Measurements from ENCODE around the gene VPS33B. TPM values are rescaled to one million over a fixed set of nuclear protein-coding genes. Genes with fewer than 3 reads are reported as not detected.
A peak's percentile ranks its signal among the peaks of the same experiment; 100 is the strongest.

The VPS33B gene
- total and polyA plus RNA-seq, 2 of the 8 experiments (the other 6 are each of a cell fraction or from before 2014, with no cell fraction given), result 11.8 to 17.3 TPM

DNA sequence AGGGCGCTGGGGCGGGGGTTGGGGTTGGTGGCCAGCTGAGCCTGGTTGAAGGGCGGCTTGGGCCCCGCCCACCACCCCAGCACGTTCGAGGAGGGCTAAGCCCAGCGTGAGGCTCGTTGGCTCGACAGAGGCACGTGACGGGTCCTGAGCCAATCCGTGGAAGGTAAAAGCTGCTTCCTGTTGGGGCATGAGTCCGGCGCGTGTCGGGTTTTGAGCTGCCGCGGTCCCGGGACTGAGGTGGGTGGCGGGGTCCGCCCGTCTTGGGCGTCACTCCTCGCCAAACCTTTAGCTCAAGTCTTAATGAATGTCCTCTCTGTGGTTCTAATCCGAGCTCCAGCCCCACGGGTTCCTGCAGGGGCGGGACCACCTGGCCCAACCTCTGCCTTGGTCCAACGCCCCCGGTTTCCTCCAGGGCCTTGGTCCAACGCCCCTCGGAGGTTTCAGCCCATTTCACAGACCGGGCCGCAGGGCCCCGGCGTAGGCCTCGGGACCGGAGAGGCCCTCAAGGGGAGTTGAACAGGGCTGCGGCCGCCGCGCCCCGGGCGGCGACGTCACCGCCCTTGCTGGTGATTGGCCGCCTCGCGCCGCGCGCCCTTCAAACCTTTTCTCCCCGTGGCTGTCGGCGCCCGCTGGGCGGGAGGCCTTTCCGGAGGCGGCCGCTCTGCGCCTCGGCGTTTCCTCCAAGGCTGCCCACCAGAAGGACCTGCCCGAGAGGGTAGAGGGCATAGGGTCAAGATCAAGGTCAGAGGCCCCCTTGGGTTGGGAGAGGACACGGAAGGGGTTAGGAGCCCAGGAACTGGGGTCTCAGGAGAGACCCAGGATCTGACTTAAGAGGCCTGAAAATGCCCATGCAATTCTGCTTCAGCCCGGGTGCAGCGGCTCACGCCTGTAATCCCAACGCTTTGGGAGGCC is 67.4 kb downstream of the VPS33B start, which contains the start of gene RCCD1:
Gene RCCD1 (plus strand): TSS at position 173 of the 912 bp plus-strand sequence. CDS start 1,851 bp downstream, outside the sequence.
- H4K8ac ChIP-seq (ENCODE audit: extremely low read depth, insufficient read depth, low read length), result peak within 1 kb of the TSS; percentile 75
- no peak within 1 kb of the TSS for H3K14ac ChIP-seq (ENCODE audit: insufficient read length)
- peak within 1 kb of the TSS; percentile 91 for H4K91ac ChIP-seq (replicated peaks; ENCODE audit: insufficient read length, low read length)
- H2BK120ac ChIP-seq (replicated peaks; ENCODE audit: low read depth, low read length), result no peak within 1 kb of the TSS
- peak; percentile 85 to 92 for DNase-seq (ENCODE audit: low read depth in 1 of 2, low spot score in 2 of 2)
- no peak within 1 kb of the TSS for H2AK5ac ChIP-seq (ENCODE audit: low read depth, low read length)
- no peak within 1 kb of the TSS for H2BK20ac ChIP-seq (ENCODE audit: low read length)
- peak within 1 kb of the TSS; percentile 89 for H3K4ac ChIP-seq (replicated peaks; ENCODE audit: insufficient read length, low read depth, low read length)
- H3K36me3 ChIP-seq (ENCODE audit: control insufficient read depth in 2 of 4, insufficient read depth in 4 of 4, low read length in 3 of 4), result peaks cover 2 to 29% (median 20%) of the 10 kb centered on the region in 4 experiments; a peak in 6 of 8 replicates
- peak within 1 kb of the TSS; percentile 91 for H4K5ac ChIP-seq (ENCODE audit: insufficient read length, low read depth, low read length)
- peak within 1 kb of the TSS in 3 of 4 experiments; percentile 59 to 88 (median 87); a peak in 5 of 7 replicates for H3K9ac ChIP-seq (replicated peaks in 1 of 4; ENCODE audit: extremely low read depth in 1 of 4, low read depth in 3 of 4, low read length in 3 of 4)
- peaks cover 3% of the 10 kb centered on the region; the same call in 1 of the 2 replicates for H3K79me1 ChIP-seq (ENCODE audit: low read depth, low read length)
- no peak within 1 kb of the TSS for H2BK12ac ChIP-seq (ENCODE audit: low read depth, low read length)
- H3K27me3 ChIP-seq (replicated peaks in 1 of 4; ENCODE audit: control insufficient read depth in 3 of 4, extremely low read depth in 1 of 4, insufficient read depth in 3 of 4, low read length in 3 of 4), result no peaks in the 10 kb centered on the region
- peak within 1 kb of the TSS; percentile 34; the same call in 1 of the 2 replicates for H2AFZ ChIP-seq (ENCODE audit: low read length)
- no peak within 1 kb of the TSS for H3K23ac ChIP-seq (ENCODE audit: insufficient read length)
- no peaks in the 10 kb centered on the region for H3K9me3 ChIP-seq (ENCODE audit: insufficient read depth in 2 of 2, low read depth in 1 of 2, low read length in 1 of 2)
- H3K18ac ChIP-seq (ENCODE audit: extremely low read depth, low read length), result peak within 1 kb of the TSS; percentile 96
- no peaks in the 10 kb centered on the region for H3K79me2 ChIP-seq (ENCODE audit: control insufficient read depth in 1 of 2, insufficient read depth in 2 of 2, low read length in 2 of 2)
- H3K56ac ChIP-seq (replicated peaks; ENCODE audit: insufficient read length, low read depth, low read length), result peak within 1 kb of the TSS; percentile 96
- H3K23me2 ChIP-seq (ENCODE audit: low read depth, low read length), result peaks cover 14% of the 10 kb centered on the region; the same call in 1 of the 2 replicates
- CTCF ChIA-PET (ENCODE audit: partially characterized antibody), result interaction anchor here (0.7 to 19.2 kb wide), 9 partner anchors 16 to 425 kb away, joined by 3 to 306 read pairs (median 3); partner anchors contain the start of genes HDDC3, MAN2A2 and UNC45A
- H3K27ac ChIP-seq (ENCODE audit: low read depth, low read length), result peak within 1 kb of the TSS; percentile 92
- POLR2A ChIA-PET (ENCODE audit: partially characterized antibody), result interaction anchor here (0.7 to 2.8 kb wide), 14 partner anchors 12 to 115 kb away, joined by 3 to 20 read pairs (median 5); partner anchors contain the start of genes HDDC3, MAN2A2, PRC1 and UNC45A
- WGBS, 2 experiments (ENCODE audit: extremely low coverage in 1 of 2, insufficient coverage in 1 of 2, insufficient read length in 1 of 2, insufficient replicate concordance in 2 of 2, low coverage in 1 of 2, low lambda C conversion rate in 2 of 2, missing lambda C conversion rate in 1 of 2), result 4% methylated on average over 63 of the region's 69 CpGs; no CpG with 5 or more reads in 1 of the 2 experiments
- peaks cover 0 to 15% (median 8%) of the 10 kb centered on the region in 4 experiments; a peak in 6 of 7 replicates for H3K4me1 ChIP-seq (replicated peaks in 1 of 4; ENCODE audit: control insufficient read depth in 3 of 4, insufficient read depth in 4 of 4, low read length in 3 of 4)
- H2BK5ac ChIP-seq (ENCODE audit: low read depth, low read length), result peak within 1 kb of the TSS; percentile 90; the same call in 1 of the 2 replicates
- FAIRE-seq, result peak; percentile 69
- peaks cover 1 to 6% of the 10 kb centered on the region in 2 experiments for H4K20me1 ChIP-seq (replicated peaks in 1 of 2; ENCODE audit: control insufficient read depth in 1 of 2, insufficient read depth in 2 of 2, low read length in 2 of 2)
- no peak within 1 kb of the TSS for H2BK15ac ChIP-seq (ENCODE audit: low read length)
- peak within 1 kb of the TSS; percentile 46 to 72 (median 58) for H3K4me3 ChIP-seq (ENCODE audit: extremely low read depth in 1 of 4, insufficient read depth in 2 of 4, low read depth in 3 of 4, low read length in 4 of 4)
- peak within 1 kb of the TSS; percentile 82 to 98 for H3K4me2 ChIP-seq (ENCODE audit: insufficient read depth in 1 of 2, low read depth in 2 of 2, low read length in 2 of 2)
- TF ChIP-seq BRCA1 (IDR thresholded peaks at IDR 0.05; ENCODE audit: low read depth, low read length) (no peak), RXRA (IDR thresholded peaks at IDR 0.05; ENCODE audit: insufficient read depth, low read depth, low read length) (0 out of 2 replicates have a peak, but pooled peaks have one; percentile 43), KDM1A (IDR thresholded peaks at IDR 0.05; ENCODE audit: borderline replicate concordance, low read length) (peak; percentile 73), SP4 (IDR thresholded peaks at IDR 0.05; ENCODE audit: low read length) (no peak), TAF7 (optimal IDR thresholded peaks at IDR 0.05; ENCODE audit: borderline replicate concordance, low read depth, low read length) (peak; percentile 24), SIN3A (conservative IDR thresholded peaks at IDR 0.05 in 1 of 2, IDR thresholded peaks at IDR 0.05 in 1 of 2; ENCODE audit: low read depth in 1 of 2, low read length in 2 of 2) (no peak), SAP30 (IDR thresholded peaks at IDR 0.05; ENCODE audit: insufficient read depth, insufficient replicate concordance, low read length) (no peak), RBBP5 (IDR thresholded peaks at IDR 0.05; ENCODE audit: borderline replicate concordance, low read depth, low read length) (peak; percentile 42; the same call in 1 of the 2 replicates), GTF2F1 (IDR thresholded peaks at IDR 0.05; ENCODE audit: borderline replicate concordance, low read depth, low read length) (no peak), TAF1 (IDR thresholded peaks at IDR 0.05; ENCODE audit: low read depth, low read length) (peak; percentile 78)

Data from H1 (cell line).